ENCODE data around the gene NPTN. TPM values are rescaled to one million over a fixed set of nuclear protein-coding genes. Genes with fewer than 3 reads are reported as not detected.
A peak's percentile ranks its signal among the peaks of the same experiment; 100 is the strongest.

Gene NPTN
- polyA plus RNA-seq, 3 donors = 86.5 to 137 (median 88.0) TPM

- WGBS (ENCODE audit: insufficient coverage) = 100% methylated on average over 2 of the region's 5 CpGs
- Histone ChIP-seq H3K27me3 (ENCODE audit: control insufficient read depth in 2 of 2, insufficient read depth in 2 of 2, low read length in 2 of 2) (no peaks in the 10 kb centered on the region), H2AFZ (ENCODE audit: insufficient read depth, low read depth, low read length, poor library complexity, severe bottlenecking) (no peak overlapping the region), H3K4me2 (replicated peaks; ENCODE audit: extremely low read depth, low read length, poor library complexity, severe bottlenecking) (no peak overlapping the region), H3K4me3 (replicated peaks in 1 of 3; ENCODE audit: low read depth in 2 of 3, low read length in 3 of 3) (no peak overlapping the region), H3K9ac (ENCODE audit: insufficient read depth, low read length, poor library complexity, severe bottlenecking) (no peak overlapping the region), H3K4me1 (ENCODE audit: control insufficient read depth in 1 of 2, insufficient read depth in 2 of 2, low read length in 2 of 2) (no peaks in the 10 kb centered on the region), H3K36me3 (replicated peaks in 1 of 2; ENCODE audit: control insufficient read depth in 1 of 2, insufficient read depth in 2 of 2, low read length in 2 of 2) (peaks cover 92 to 100% of the 10 kb centered on the region in 2 donors), H3K79me2 (ENCODE audit: insufficient read depth, low read length) (no peaks in the 10 kb centered on the region), H3K9me3 (replicated peaks in 1 of 2; ENCODE audit: control insufficient read depth in 1 of 2, insufficient read depth in 1 of 2, low read length in 2 of 2) (no peaks in the 10 kb centered on the region), H4K20me1 (ENCODE audit: insufficient read depth, low read length) (peaks cover 81% of the 10 kb centered on the region), H3K27ac (ENCODE audit: low read depth in 1 of 2, low read length in 2 of 2) (peak overlapping the region in 1 of 2 donors; percentile 64)
- H3K27ac Mint-ChIP-seq = peak overlapping the region in 2 of 7 donors; percentile 23 to 59
- no peak for DNase-seq
- no peaks in the 10 kb centered on the region for H3K4me1 Mint-ChIP-seq
- no peaks in the 10 kb centered on the region for H3K9me3 Mint-ChIP-seq
- H3K27me3 Mint-ChIP-seq (ENCODE audit: low read depth in 3 of 3) = peaks cover 0 to 4% (median 0%) of the 10 kb centered on the region in 3 donors
- intact Hi-C loops (cut with micrococcal nuclease) = no loop called here
- TF ChIP-seq CTCF (IDR thresholded peaks at IDR 0.05) = no peak
- no peak overlapping the region for H3K4me3 Mint-ChIP-seq
- H3K36me3 Mint-ChIP-seq = peaks cover 88 to 98% of the 10 kb centered on the region in 2 donors
Observed at GRCh38 chr15:73571346-73571745, 61.8 kb downstream of the NPTN start.

DNA sequence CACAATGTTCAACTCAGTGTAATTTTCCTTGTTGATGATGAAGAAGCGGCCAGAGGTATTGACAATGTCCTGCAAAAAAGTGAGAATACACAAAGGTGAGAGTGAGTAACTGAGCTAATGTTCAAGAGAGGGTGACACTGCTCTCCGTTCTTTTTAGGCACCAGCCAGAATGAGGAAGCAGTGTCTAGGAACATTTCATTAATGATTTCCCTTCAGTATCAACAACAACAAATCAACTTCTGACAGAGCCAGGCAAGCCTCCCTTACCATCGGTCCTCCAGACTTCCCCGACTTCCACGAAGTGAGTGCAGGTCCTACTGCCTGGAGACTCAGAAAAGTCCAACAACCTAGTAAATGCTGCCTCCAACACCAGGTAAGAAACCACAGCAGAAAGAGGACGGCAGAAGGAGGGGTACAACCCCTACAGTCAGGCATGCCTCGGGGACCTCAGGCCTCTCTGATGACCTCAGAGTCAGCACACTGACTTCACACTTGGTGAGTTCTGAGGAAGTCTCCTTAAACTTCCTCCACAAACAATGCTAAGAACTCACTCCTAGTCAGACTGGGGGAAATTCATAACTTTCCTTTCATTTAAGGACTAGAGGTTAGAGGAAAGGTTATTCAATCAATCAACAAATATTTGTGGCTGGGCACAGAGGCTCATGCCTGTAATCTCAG lies 62.7 kb downstream of the NPTN start:
- H3K4me1 ChIP-seq (ENCODE audit: control insufficient read depth in 1 of 2, insufficient read depth in 2 of 2, low read length in 2 of 2) = peaks cover 0 to 2% of the 10 kb centered on the region in 2 donors
- Mint-ChIP-seq H3K9me3 (no peaks in the 10 kb centered on the region), H3K4me3 (no peak overlapping the region), H3K27me3 (ENCODE audit: low read depth in 3 of 3) (peaks cover 0 to 1% (median 0%) of the 10 kb centered on the region in 3 donors), H3K36me3 (peaks cover 88 to 98% of the 10 kb centered on the region in 2 donors), H3K4me1 (peaks cover 4% of the 10 kb centered on the region), H3K27ac (peak overlapping the region in 5 of 7 donors; percentile 37 to 66 (median 55))
- intact Hi-C loops (cut with micrococcal nuclease) = no loop called here
- no peak overlapping the region for H3K4me2 ChIP-seq (replicated peaks; ENCODE audit: extremely low read depth, low read length, poor library complexity, severe bottlenecking)
- H3K9ac ChIP-seq (ENCODE audit: insufficient read depth, low read length, poor library complexity, severe bottlenecking) = no peak overlapping the region
- no peak for TF ChIP-seq CTCF (IDR thresholded peaks at IDR 0.05)
- no peak for DNase-seq
- no peak overlapping the region for H3K4me3 ChIP-seq (replicated peaks in 1 of 3; ENCODE audit: low read depth in 2 of 3, low read length in 3 of 3)
- peak overlapping the region in 1 of 2 donors; percentile 64 for H3K27ac ChIP-seq (ENCODE audit: low read depth in 1 of 2, low read length in 2 of 2)
- no peaks in the 10 kb centered on the region for H3K27me3 ChIP-seq (ENCODE audit: control insufficient read depth in 2 of 2, insufficient read depth in 2 of 2, low read length in 2 of 2)
- no peaks in the 10 kb centered on the region for H3K9me3 ChIP-seq (replicated peaks in 1 of 2; ENCODE audit: control insufficient read depth in 1 of 2, insufficient read depth in 1 of 2, low read length in 2 of 2)
- no peak overlapping the region for H2AFZ ChIP-seq (ENCODE audit: insufficient read depth, low read depth, low read length, poor library complexity, severe bottlenecking)
- H3K79me2 ChIP-seq (ENCODE audit: insufficient read depth, low read length) = no peaks in the 10 kb centered on the region
- WGBS (ENCODE audit: insufficient coverage) = 58% methylated on average over 5 of the region's 7 CpGs
- peaks cover 82% of the 10 kb centered on the region for H4K20me1 ChIP-seq (ENCODE audit: insufficient read depth, low read length)
- H3K36me3 ChIP-seq (replicated peaks in 1 of 2; ENCODE audit: control insufficient read depth in 1 of 2, insufficient read depth in 2 of 2, low read length in 2 of 2) = peaks cover 89 to 100% of the 10 kb centered on the region in 2 donors

Data from CD14-positive monocyte (primary cell).